Stimulated activated CD4-positive, alpha-beta T cell treated with anti-CD3 and anti-CD28 coated beads, Interleukin-1b, Interleukin-23, amount 100 ng/mL, for 48 hours (primary cell): ENCODE results near the gene ENPP6.
A peak's percentile ranks its signal among the peaks of the same experiment; 100 is the strongest.

Experiments
- DNase-seq: peaks from one replicate; pipeline ENCODE4 v3.0.0-alpha.2; 2020

The ENPP6 gene

GRCh38 chr4:184217634-184218033 lies at the start of gene ENPP6:
Gene ENPP6, minus strand, starts transcription at chr4:184217873. Its CDS starts 54 bp downstream, at chr4:184217819.
- DNase-seq, result no peak

GRCh38 chr4:184267206-184267608 lies 49.5 kb upstream of the ENPP6 start:
- DNase-seq, result no peak

DNA sequence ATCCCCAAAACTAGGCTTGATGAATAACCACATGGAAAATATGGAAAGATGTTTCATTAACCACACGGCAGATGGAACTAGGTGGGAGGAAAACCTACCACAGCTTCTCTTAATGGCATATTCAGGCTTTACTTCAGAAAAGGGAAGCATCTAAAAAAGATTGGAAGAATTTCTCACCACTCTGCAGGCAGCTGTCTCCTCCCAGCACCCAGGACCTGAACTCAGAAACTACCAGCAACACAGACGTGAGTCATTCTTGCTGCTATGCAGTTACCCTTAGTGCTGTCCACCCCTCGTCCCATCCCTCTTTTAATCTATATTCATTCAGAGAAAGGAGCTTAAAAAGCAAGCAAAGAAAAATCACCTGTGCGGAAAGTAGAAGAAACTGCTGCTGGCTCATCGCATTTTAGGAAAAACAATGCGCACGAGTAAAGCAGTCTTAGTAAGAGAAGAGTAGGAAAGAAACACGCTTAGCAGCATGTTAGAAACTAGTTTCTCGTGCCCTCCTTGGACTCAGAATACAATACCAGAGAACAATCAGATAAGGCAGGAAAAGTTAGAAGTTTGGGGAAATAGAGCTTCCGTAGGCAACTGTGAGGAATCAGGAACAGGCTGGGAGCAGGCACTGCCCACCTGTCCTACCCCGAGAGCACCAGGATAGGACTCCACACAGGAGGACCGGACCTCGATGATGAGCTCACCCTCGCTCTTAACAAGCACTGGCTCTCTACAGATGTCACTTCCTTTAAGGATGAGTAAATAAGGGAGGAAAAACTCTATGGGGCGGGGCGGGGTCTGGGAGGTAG lies 48.1 kb upstream of the ENPP6 start:
- no peak for DNase-seq

- peak; percentile 94 for DNase-seq
Observed at GRCh38 chr4:184263910-184264732, 46.4 kb upstream of the ENPP6 start.

DNA sequence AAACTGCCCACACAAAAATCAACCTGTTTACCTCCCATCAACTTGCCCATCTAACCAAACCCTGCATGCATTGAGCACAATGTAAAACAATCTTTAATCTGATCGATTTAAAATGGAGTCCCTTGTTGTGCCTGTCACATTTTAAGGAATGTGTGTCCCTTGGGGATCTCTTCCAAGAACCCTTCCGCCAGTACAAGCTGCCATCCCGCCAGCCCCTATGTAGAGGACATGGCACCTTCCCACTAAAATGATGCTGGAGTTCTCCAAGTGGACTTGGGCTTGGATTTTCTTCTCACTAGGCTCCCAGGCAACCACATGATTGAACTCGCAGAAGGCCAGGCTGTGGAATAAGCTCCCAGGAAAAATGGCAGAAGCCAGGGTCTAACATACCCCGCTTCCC lies 45.8 kb upstream of the ENPP6 start:
- no peak for DNase-seq

GRCh38 chr4:184262901-184263300 lies 45.2 kb upstream of the ENPP6 start:
- DNase-seq, result peak; percentile 52

DNA sequence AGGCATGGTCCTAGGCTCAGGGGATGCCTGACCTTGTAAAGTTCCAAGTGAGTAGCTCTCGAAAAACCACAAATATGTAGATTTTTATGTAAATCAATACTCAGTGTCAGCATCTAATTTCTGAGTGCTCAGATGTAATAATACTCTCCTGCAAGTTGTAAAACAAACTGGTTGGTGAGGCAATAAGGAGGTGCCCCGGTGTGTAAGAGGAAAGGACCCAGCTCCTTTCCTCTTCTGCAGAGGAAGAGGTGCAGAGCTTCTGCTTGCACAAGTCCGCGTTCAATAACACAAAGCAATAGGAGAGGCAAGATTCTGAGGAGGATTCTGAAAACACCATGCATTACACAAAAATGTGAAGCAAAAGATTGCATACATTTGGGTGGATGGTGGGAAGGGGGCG lies 43.6 kb upstream of the ENPP6 start:
- no peak for DNase-seq

- DNase-seq, result no peak
Observed at GRCh38 chr4:184259866-184260265, 42.2 kb upstream of the ENPP6 start.

- DNase-seq, result no peak
Observed at GRCh38 chr4:184259081-184259480, 41.4 kb upstream of the ENPP6 start.

DNA sequence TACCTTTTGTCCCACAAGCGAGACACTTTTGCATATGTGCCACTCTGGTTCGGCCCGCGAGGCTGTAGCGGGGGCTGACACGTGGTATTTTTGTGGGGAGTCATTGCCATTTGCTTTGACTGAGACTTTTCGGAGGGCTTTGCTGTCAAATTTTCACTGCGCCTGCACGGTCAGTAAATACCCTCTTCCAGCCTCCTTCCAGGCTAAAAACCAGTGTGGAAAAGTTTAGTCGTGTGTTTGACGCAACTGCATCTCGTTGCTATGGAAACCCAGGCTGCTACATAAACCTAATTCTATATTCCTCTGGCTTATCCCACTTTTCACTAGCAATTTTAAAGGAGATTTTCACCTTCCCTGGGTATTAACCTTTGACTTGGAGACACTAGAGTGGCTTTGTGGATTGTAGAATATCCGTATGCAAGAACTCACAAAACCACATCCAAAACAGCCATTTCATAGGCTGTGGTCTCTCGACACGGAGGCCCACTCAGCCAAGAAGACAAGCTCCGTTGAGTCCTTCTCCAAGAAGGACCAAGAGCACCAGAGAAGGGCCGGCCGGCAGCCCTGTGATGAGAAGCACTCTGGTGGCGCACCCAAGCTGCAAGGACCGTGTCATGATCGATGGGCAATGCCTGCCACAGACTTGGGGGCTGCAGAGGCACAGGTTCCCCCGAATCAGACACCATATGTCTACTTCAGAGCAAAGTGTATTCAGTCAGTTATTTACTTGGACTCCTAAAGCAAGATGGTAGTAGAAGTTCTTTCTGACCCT lies 38.4 kb upstream of the ENPP6 start:
- DNase-seq, result no peak

DNA sequence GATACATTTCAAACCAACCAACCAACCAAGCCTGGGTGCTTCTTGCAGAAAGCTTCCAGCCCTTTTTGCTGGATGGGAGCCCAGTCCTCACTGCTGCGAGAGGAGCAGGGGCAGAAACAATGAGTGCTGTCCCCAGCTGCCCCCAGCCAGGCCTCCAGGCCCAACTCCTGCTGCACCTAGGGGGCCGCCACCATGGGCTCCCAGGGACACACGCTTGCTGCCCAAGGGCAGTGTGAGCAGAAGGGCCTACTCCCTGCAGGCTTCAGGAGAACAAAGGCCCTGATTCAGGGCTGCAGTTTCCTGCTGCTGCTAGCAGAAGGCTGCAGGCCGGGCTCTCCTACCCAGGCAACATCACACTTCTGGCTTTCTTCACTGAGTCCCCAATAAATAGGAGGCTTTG lies 37.7 kb upstream of the ENPP6 start:
- no peak for DNase-seq

- DNase-seq, result no peak
Observed at GRCh38 chr4:184253072-184253420, 35.4 kb upstream of the ENPP6 start.

GRCh38 chr4:184252136-184253071 lies 34.7 kb upstream of the ENPP6 start:
- no peak for DNase-seq

- peak; percentile 19 for DNase-seq
Observed at GRCh38 chr4:184251670-184251980, 34.0 kb upstream of the ENPP6 start.

GRCh38 chr4:184250795-184251669 lies 33.4 kb upstream of the ENPP6 start:
- DNase-seq, result no peak

GRCh38 chr4:184248216-184248615 lies 30.5 kb upstream of the ENPP6 start:
- no peak for DNase-seq

DNA sequence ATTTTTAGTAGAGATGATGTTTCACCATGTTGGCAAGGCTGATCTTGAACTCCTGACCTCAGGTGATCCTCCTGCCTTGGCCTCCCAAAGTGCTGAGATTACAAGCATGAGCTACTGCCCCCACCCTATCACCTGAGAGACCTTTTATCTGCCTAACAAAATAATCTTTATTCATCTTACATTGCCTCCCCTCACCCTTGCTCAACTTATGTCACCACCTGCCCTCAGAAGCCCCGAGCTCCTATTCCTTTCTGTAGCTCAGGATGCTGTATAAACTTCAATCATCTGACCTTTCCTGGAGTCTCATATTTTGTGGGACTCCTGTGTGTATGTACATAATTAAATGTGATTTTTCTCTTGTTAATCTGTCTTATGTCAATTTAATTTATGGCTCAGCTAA lies 29.7 kb upstream of the ENPP6 start:
- no peak for DNase-seq

GRCh38 chr4:184246426-184246825 lies 28.8 kb upstream of the ENPP6 start:
- no peak for DNase-seq

GRCh38 chr4:184238072-184238745 lies 20.5 kb upstream of the ENPP6 start:
- DNase-seq, result no peak

DNA sequence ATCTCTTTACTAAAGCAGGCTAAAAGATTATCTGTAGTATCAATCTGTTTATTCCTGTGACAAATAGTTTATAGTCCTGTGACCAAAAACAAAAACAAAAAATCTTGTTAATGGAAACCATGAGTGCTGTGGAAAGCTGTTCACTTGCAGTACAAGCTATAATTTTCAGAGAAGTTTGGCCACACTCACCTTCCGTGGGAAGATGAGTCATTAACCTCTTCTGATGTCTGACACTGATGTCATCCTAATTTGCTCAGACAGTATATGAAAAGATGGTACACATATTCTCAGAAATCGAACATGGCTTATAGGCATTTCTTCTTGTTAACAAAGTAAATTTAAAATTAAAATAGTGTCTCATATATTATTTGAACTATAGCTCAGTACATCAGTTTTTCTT lies 19.9 kb upstream of the ENPP6 start:
- DNase-seq, result peak; percentile 59

DNA sequence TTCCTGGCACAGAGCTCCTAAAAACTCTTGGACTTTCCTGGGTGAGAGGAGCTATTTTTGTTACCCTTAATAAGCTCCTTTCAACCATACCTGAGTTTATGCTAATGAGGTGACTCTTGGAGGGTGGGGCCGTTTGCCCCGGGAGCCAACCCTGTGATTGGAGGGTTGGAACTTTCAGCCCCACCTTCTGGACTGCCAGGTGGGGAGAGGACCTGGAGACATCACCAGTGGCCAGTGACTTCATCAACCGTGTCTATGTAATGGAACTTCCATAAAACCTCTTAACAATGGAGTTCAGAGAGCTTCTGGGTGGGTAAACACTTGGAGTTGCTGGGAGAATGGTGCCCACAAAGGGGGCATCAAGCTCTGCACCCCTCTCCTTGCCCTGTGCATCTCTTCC lies 17.9 kb upstream of the ENPP6 start:
- no peak for DNase-seq
